ENCODE measurements around the gene ARHGAP28.

DNA sequence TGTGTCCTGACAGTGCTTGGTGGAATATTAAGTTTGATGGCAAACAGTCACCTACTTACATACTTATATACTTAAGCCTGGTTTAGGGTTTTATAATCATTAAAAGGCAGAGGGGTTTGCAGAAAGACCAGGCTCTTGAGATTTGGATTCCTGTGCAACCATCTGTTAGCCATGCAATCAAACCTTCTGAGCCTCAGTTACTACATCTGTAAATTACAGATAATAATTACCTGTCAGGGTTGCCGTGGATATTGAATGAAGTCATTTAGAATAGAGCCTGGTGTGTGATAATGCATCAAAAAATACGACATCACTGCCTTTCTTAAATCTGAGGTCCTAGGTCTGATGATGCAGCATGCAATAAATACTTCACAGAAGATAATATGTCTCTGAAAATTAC is 152.9 kb downstream of the ARHGAP28 start:
- TF ChIP-seq POLR2A (IDR thresholded peaks at IDR 0.05; ENCODE audit: low read depth, low read length) (no peak), POLR2AphosphoS5 (IDR thresholded peaks at IDR 0.05; ENCODE audit: low read depth, low read length) (no peak)

All from GM12892 (cell line).